Measurements from ENCODE around the gene SIRPA.

Gene SIRPA

DNA sequence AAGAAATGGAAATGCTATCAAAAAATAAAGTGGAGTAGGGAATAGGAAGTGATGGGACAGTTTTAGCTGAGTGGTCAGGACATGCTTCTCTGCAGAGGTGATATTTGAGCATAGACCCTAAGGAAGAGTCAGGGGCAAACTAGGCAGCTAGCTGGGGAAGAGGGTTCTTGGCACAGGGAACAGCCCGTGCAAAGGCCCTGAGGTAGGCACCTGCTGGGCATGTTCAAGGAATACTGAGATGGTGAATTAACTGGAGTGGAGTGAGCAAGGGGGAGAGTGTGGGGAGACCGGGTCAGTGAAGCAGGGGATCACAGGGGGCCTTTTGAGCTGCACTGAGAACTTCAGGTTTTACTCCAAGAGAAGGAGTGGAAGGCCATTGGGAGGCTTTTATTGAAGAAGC, 7.5 kb upstream of the SIRPA start:
- TF ChIP-seq, protein P1, sequence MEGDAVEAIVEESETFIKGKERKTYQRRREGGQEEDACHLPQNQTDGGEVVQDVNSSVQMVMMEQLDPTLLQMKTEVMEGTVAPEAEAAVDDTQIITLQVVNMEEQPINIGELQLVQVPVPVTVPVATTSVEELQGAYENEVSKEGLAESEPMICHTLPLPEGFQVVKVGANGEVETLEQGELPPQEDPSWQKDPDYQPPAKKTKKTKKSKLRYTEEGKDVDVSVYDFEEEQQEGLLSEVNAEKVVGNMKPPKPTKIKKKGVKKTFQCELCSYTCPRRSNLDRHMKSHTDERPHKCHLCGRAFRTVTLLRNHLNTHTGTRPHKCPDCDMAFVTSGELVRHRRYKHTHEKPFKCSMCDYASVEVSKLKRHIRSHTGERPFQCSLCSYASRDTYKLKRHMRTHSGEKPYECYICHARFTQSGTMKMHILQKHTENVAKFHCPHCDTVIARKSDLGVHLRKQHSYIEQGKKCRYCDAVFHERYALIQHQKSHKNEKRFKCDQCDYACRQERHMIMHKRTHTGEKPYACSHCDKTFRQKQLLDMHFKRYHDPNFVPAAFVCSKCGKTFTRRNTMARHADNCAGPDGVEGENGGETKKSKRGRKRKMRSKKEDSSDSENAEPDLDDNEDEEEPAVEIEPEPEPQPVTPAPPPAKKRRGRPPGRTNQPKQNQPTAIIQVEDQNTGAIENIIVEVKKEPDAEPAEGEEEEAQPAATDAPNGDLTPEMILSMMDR (IDR thresholded peaks at IDR 0.05; ENCODE audit: low read depth, low read length) = no peak
- H3K4me3 ChIP-seq (ENCODE audit: low read depth, low read length) = no peak overlapping the region

DNA sequence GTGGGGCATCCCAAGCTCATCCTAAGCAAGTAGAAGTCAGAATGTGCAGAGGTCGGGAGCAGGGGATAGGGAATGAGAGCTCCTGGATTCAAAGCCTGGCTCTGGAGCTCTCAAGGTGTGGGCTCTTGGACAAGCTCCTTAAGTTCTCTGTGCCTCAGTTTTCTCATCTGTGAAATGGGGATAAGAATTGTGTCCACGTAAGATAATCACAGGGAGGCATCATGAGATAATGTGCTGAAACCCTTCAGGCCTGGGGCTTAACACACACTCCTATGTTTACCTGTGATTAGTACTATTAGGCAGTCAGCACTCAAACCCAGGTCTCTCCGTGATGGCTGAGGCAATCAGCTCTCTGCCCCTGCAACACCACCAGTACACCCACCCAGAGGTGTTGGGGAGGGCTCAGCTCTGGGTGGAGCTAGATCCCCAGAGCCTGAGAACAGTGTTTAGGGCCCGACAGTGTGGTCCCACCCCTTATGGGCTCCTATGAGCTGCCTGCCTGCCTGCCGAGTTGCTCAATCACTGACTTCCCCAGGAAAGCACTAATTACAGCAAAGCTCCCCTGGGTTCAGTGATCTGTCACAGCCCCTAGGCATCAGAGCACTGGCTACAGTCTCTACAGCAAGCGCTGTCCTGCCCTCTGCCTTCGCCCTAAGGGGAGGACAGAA, 6.3 kb upstream of the SIRPA start:
- TF ChIP-seq, protein P1 (IDR thresholded peaks at IDR 0.05; ENCODE audit: low read depth, low read length) = no peak
- H3K4me3 ChIP-seq (ENCODE audit: low read depth, low read length) = no peak overlapping the region

DNA sequence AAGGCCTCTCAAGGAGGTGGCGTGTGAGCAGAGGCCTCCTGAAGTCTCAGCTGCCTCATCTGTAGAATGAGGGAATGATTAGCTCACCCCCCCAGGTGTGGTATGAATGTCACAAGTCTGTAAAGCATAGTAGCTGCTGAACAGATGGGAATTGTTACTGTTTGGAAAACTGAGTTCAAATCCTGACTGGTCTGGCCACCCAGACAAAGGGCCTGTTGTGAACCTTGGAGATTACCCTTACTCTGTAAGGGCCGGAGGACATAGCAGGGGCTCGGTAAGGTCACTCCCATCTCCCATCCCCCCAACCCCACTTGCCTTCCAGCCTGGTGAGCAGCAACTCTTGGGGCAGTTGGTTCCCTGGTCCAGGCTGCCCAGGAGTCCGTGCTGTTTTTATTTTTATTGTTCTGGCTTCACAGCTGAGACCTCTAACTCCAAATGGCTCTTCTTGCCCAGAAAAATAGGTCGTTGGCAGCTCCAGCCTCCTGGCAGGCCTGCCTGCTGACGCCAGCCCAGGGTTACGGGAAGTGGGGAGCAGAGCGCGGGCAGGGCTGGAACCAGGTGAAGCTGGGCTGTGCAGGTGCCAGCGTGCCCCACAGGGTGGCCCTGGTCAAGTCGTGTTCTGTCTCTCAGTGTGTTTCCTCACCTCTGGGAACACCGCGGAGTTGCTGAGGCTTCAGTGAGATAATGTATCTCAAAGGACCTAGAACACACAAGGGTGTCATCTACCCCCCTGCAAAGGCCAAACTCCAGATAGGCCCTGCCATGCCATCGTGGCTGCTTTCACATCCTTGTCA, 4.5 kb upstream of the SIRPA start:
- H3K4me3 ChIP-seq (ENCODE audit: low read depth, low read length) = no peak overlapping the region
- TF ChIP-seq, protein P1 (IDR thresholded peaks at IDR 0.05; ENCODE audit: low read depth, low read length) = no peak

DNA sequence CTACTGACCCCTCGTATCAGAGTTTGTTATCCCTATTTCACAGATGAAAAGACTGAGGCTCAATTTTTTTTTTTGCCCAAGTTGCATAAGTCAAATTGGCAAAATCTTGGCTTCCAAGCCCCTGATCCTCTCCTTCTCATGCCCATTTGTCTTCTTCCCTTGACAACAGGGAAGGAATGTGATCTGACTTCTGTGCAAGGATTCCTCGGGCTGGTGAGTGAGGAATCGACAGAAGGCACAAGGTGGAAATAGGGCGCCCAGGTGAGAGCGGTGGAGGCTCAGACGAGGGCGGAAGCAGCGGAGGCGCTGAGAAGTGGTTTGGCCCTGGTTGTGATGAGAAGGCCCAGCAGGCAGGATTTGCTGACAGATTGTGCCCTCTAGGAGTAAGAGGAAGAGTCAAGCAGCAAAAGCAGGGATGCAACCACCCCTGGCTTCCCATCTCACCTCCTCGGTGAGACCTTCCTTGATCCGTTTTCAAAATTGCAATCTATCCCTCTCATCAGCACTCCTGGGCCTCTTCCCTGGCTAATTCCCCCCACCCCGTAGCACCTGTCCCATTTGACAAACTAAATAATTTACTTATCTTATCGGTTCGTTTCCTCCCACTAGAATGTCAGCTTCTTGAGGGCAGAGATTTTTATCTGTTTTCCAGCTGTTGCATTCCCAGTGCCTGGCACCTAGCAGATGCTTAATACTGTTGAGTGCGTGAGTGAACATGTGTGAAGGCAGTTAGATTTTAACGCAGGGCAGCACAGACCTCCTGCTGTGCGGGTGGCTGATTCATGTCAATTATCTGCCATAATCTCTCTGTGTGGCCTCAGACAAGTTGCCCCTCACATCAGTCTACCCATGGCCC, 3.7 kb upstream of the SIRPA start:
- TF ChIP-seq, protein P1 (IDR thresholded peaks at IDR 0.05; ENCODE audit: low read depth, low read length) = no peak
- H3K4me3 ChIP-seq (ENCODE audit: low read depth, low read length) = no peak overlapping the region

DNA sequence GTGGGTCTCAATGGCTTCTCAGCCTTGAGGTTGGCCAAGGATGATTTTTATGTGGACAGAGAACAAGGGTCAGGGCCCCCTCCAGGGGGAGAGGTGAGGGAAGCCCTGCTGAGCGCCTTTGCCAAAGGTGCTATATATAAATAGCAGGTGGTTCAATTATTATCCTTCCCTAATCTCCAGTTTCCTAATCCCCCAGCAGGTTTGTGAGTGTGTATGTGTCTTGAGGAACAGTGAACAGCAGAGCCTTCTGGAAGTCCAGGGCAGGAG, 3.2 kb upstream of the SIRPA start:
- TF ChIP-seq, protein P1 (IDR thresholded peaks at IDR 0.05; ENCODE audit: low read depth, low read length) = no peak
- H3K4me3 ChIP-seq (ENCODE audit: low read depth, low read length) = no peak overlapping the region

DNA sequence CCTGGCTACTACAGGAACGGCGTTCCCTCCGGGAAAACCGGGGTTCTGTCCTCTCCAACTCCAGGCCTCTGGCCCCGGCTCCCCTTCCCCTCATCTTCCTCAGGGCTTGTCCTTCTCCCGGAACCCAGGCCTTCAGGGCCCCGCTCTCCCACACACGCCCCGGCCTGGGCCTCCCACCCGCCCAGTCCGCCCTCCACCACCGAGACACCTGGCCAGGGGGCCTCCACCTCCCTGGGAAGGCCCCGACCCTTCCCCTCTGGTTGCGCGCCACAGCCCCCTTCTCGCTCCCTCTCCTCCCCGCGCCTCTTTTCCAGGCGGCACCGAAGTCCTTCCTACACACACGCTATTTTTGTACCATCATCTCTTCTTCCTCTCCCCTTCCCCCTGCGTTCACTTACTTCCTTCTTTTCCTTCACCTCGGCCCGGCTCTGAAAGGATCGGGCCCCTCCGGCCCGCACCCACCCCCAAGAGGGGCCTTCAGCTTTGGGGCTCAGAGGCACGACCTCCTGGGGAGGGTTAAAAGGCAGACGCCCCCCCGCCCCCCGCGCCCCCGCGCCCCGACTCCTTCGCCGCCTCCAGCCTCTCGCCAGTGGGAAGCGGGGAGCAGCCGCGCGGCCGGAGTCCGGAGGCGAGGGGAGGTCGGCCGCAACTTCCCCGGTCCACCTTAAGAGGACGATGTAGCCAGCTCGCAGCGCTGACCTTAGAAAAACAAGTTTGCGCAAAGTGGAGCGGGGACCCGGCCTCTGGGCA, 1.3 kb upstream of the SIRPA start:
- H3K4me3 ChIP-seq (ENCODE audit: low read depth, low read length) = peak overlapping the region; percentile 82
- TF ChIP-seq, protein P1 (IDR thresholded peaks at IDR 0.05; ENCODE audit: low read depth, low read length) = no peak
